HEK293T (cell line): ENCODE measurements around the gene SPDYC.

ENCODE experiments used
- CTCF ChIA-PET: fragments of 350-600 bp; formaldehyde crosslinking; extraction: SDS; loops from one replicate; lab custom pipeline; 2021; ENCODE audit warnings: antibody characterized with exemption, inconsistent platforms; lab: Yijun Ruan, JAX
- POLR2A ChIA-PET: fragments of 350-600 bp; formaldehyde crosslinking; extraction: SDS; loops from one replicate; lab custom pipeline; 2020; ENCODE audit warnings: antibody characterized with exemption, inconsistent platforms; lab: Yijun Ruan, JAX
- DNase-seq: peaks from one replicate; pipeline ENCODE4 v3.0.0; 2012; ENCODE audit warnings: mixed read lengths; ENCODE audit errors: extremely low spot score
- ARNT ChIP-seq: fragments of 450-650 bp; IDR thresholded peaks from 2 replicates; pipeline ENCODE4 v1.6.1; 2017; ENCODE audit warnings: mild to moderate bottlenecking
- BHLHE40 ChIP-seq: fragments of 450-650 bp; IDR thresholded peaks from 2 replicates; pipeline ENCODE4 v1.6.1; 2016; ENCODE audit warnings: mild to moderate bottlenecking, moderate library complexity, borderline replicate concordance
- CTBP1 ChIP-seq: fragments of 450-650 bp; IDR thresholded peaks from 2 replicates; pipeline ENCODE4 v1.6.1; 2016; ENCODE audit warnings: borderline replicate concordance
- ELF4 ChIP-seq: fragments of 450-650 bp; IDR thresholded peaks from 2 replicates; pipeline ENCODE4 v1.6.1; 2017; ENCODE audit warnings: antibody characterized with exemption
- FOXA1 ChIP-seq: fragments of 450-650 bp; IDR thresholded peaks from 2 replicates; pipeline ENCODE4 v1.6.1; 2016; ENCODE audit warnings: mild to moderate bottlenecking
- FOXK2 ChIP-seq: fragments of 450-650 bp; IDR thresholded peaks from 2 replicates; pipeline ENCODE4 v1.6.1; 2016; ENCODE audit warnings: mild to moderate bottlenecking
- FOXM1 ChIP-seq: fragments of 450-650 bp; IDR thresholded peaks from 2 replicates; pipeline ENCODE4 v1.6.1; 2017; ENCODE audit warnings: mild to moderate bottlenecking, borderline replicate concordance
- HDGF ChIP-seq: fragments of 450-650 bp; IDR thresholded peaks from 2 replicates; pipeline ENCODE4 v1.6.1; 2017; ENCODE audit warnings: antibody characterized with exemption, borderline replicate concordance
- L3MBTL2 ChIP-seq: fragments of 450-650 bp; conservative IDR thresholded peaks from 2 replicates; pipeline ENCODE4 v1.6.1; 2016; ENCODE audit warnings: mild to moderate bottlenecking
- LEF1 ChIP-seq: fragments of 450-650 bp; IDR thresholded peaks from 2 replicates; pipeline ENCODE4 v1.6.1; 2017; ENCODE audit warnings: mild to moderate bottlenecking, borderline replicate concordance
- NFRKB ChIP-seq: fragments of 450-650 bp; IDR thresholded peaks from 2 replicates; pipeline ENCODE4 v1.6.1; 2016; ENCODE audit warnings: mild to moderate bottlenecking, moderate library complexity
- PKNOX1 ChIP-seq: fragments of 450-650 bp; IDR thresholded peaks from 2 replicates; pipeline ENCODE4 v1.6.1; 2016
- SP1 ChIP-seq: fragments of 450-650 bp; IDR thresholded peaks from 2 replicates; pipeline ENCODE4 v1.6.1; 2017
- SUZ12 ChIP-seq: fragments of 450-650 bp; IDR thresholded peaks from 2 replicates; pipeline ENCODE4 v1.6.1; 2016; ENCODE audit warnings: mild to moderate bottlenecking
- TARDBP ChIP-seq: fragments of 450-650 bp; IDR thresholded peaks from 2 replicates; pipeline ENCODE4 v1.6.1; 2016
- ZNF384 ChIP-seq: fragments of 450-650 bp; IDR thresholded peaks from 2 replicates; pipeline ENCODE4 v1.6.1; 2016

Gene SPDYC

DNA sequence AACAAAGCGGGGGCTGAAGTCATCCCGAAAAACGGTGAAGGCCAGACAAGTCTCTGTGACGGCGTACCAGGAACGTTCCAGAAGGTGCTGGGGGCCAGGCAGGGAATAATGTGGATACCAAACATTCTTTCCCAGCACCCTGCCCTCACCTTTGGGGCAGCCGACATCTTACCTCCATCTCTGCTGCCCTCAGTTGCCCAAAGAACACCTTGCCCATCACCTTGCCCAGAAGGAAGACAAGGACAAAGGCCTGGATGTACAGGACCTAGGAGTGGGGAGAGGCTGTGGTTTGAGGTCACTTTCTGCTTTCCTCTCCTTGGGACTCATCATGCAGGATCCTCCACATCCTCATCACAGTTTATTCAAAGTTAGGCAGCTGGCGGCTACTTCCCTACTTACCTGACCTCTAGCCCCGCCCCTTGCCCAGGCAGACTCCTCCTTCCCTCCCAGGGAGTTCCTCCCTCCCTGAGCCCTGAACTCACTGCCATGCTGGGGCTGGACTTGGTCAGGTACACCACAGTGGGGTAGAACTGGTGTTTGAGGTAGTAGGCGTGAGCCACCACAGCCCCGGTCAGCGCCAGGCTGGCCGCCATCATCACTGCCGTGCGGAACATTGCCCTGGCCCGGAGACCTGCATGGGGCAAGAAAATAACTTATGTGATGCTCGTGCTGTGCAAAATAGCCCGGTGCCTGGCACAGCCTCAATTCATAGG lies 36.9 kb upstream of the SPDYC start:
- POLR2A ChIA-PET = interaction anchor here (0.8 to 4.0 kb wide), 5 partner anchors 9 to 50 kb away, joined by 4 to 56 read pairs (median 4); partner anchors contain the start of genes CAPN1, FAU, MRPL49 and TM7SF2
- TF ChIP-seq LEF1 (no peak), TARDBP (no peak), SP1 (no peak), L3MBTL2 (no peak), ARNT (no peak), NFRKB (no peak), SUZ12 (no peak), PKNOX1 (no peak), FOXM1 (no peak), ZNF384 (no peak), ELF4 (no peak), CTBP1 (no peak), FOXA1 (no peak), BHLHE40 (no peak), FOXK2 (no peak), HDGF (no peak)
- peak; percentile 39 for DNase-seq
- CTCF ChIA-PET = no interaction called here

DNA sequence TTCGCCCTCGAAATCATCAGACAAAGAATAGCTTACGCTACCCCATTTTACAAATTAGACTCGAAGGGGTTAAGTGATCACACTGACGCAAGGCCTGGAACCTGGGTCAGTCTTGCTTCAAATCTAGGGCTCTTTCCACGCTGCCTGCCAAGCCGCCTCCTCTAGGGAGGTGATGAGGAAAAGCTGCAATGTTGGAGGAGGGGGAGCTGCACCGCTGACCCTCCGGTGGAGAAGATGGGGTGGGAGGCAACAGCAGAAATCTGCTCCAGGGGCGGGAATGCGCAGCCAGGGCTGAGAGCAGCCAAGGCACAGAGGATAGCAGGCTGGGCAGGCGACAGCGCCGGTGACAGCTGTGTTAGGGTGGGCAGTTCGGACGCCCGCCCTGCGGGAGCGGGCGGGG lies 36.3 kb upstream of the SPDYC start:
- CTCF ChIA-PET = no interaction called here
- no peak for DNase-seq
- POLR2A ChIA-PET = interaction anchor here (0.8 to 4.0 kb wide), 6 partner anchors 10 to 50 kb away, joined by 4 to 56 read pairs (median 8); partner anchors contain the start of genes CAPN1, FAU, MRPL49 and TM7SF2

DNA sequence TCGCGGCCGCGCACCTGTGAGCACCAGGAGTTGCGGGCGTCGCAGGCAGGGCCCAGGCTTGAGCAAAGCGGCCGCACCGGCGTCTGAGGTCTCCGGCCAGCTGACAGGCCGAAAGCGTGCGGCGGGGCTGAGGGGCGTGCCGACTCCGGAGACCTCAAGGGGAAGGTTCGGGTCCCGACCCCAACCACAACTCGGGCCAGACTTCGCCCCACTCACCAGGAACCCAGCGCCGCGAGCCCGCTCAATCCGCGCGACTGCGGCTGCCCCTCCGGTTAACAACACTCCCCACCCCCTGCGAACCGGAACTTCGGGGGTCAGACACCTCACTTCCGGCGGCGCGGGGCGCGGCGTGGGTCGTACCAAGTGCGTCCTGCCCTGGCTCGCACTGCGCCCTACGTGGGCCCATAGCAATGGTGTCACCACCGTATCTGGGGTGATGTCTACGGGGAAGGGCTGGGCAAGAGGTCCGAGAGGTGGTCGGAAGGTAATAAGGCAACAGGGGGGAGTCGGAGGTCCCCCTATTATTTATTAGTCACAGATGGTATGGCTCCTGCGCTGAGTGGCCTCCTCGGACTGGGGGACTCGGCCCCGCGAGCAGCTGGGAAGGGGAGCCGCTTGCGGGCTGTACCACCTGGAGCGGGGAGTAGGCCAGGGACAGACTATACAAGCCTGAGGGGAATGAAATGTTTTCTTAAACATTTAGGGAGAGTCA lies 35.6 kb upstream of the SPDYC start, which contains the start of gene SYVN1:
SYVN1 (minus strand) TSS at position 280 of the 712 bp plus-strand sequence. CDS start 918 bp downstream, outside the sequence.
- CTCF ChIA-PET = interaction anchor here (0.9 to 1.0 kb wide), 3 partner anchors 22 to 286 kb away, joined by 3 to 5 read pairs (median 4); no protein-coding TSS in a partner anchor
- DNase-seq = peak; percentile 84
- POLR2A ChIA-PET = interaction anchor here (0.6 to 4.0 kb wide), 37 partner anchors 9 to 373 kb away, joined by 3 to 56 read pairs (median 4); partner anchors contain the start of genes CAPN1, CDCA5, DPF2 and FAU
- peak; percentile 36; the same call in 1 of the 2 replicates for TF ChIP-seq ELF4
- TF ChIP-seq FOXA1 = no peak
- TF ChIP-seq SUZ12 = no peak
- TF ChIP-seq TARDBP = no peak
- peak; percentile 34; the same call in 1 of the 2 replicates for TF ChIP-seq L3MBTL2
- TF ChIP-seq NFRKB = no peak
- no peak for TF ChIP-seq ARNT
- TF ChIP-seq HDGF = no peak
- no peak for TF ChIP-seq SP1
- no peak for TF ChIP-seq FOXK2
- peak; percentile 87 for TF ChIP-seq BHLHE40
- TF ChIP-seq ZNF384 = no peak
- no peak for TF ChIP-seq LEF1
- TF ChIP-seq FOXM1 = peak; percentile 31; the same call in 1 of the 2 replicates

More for the DNA sequence above, 36.3 kb upstream of the SPDYC start:
- no peak for TF ChIP-seq ELF4
- no peak for TF ChIP-seq CTBP1
- TF ChIP-seq ZNF384 = no peak
- TF ChIP-seq SP1 = no peak
- no peak for TF ChIP-seq FOXM1
- no peak for TF ChIP-seq SUZ12
- TF ChIP-seq HDGF = no peak
- no peak for TF ChIP-seq L3MBTL2

- CTCF ChIA-PET = interaction anchor here (0.9 to 1.0 kb wide), 3 partner anchors 22 to 287 kb away, joined by 3 to 5 read pairs (median 4); no protein-coding TSS in a partner anchor
- peak; percentile 92 for DNase-seq
- TF ChIP-seq FOXK2 = no peak
- TF ChIP-seq PKNOX1 = peak; percentile 88
- TF ChIP-seq HDGF = peak; percentile 84; the same call in 1 of the 2 replicates
- TF ChIP-seq L3MBTL2 = peak; percentile 73
- TF ChIP-seq ELF4 = peak; percentile 27; the same call in 1 of the 2 replicates
- POLR2A ChIA-PET = interaction anchor here (0.6 to 4.0 kb wide), 34 partner anchors 10 to 372 kb away, joined by 3 to 56 read pairs (median 4); partner anchors contain the start of genes CAPN1, CDCA5, DPF2 and FAU
Observed at GRCh38 chr11:65134952-65135632, 34.9 kb upstream of the SPDYC start.

DNA sequence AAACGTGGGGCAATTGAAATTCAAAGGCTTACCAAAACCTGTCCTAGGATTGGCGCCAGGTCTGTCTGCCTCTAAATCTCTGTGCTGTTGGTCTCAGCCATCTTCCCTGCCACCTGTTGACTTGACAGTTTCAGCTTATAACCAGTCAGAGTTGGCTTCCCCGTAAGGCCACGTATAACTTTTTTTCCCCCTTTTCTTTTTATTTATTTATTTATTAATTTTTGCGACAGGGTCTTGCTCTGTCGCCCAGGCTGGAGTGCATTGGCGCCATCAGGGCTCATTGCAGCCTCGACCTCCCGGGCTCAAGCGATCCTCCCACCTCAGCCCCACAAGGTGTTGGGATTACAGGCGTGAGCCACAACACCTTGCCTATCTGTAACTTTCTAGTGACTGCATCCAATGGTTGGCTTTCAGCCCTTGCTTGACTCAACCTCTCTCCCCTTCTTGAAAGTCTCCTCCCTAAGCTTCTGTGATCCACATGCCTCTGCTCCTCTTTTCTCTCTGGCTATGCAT lies 34.3 kb upstream of the SPDYC start:
- ChIA-PET POLR2A (interaction anchor here (0.9 to 4.0 kb wide), 25 partner anchors 10 to 372 kb away, joined by 3 to 56 read pairs (median 4); partner anchors contain the start of genes CAPN1, CDCA5, DPF2 and FAU), CTCF (interaction anchor here (0.6 to 1.1 kb wide), 4 partner anchors 23 to 288 kb away, joined by 3 to 5 read pairs (median 4); no protein-coding TSS in a partner anchor)
- DNase-seq = no peak
- TF ChIP-seq HDGF (no peak), ARNT (no peak), NFRKB (no peak), BHLHE40 (no peak), TARDBP (no peak), L3MBTL2 (no peak), SUZ12 (no peak), ELF4 (no peak), CTBP1 (no peak), LEF1 (no peak), SP1 (no peak), FOXA1 (no peak), FOXM1 (no peak), ZNF384 (no peak), FOXK2 (no peak)
